Glomerular visceral epithelial cell (primary cell): Measurements from ENCODE around the gene ADRB2.
"Not testable (repeated sequence)": the region's sequence is repeated elsewhere in the genome, so short reads cannot be mapped to it uniquely, and the experiment has no call there.

Source experiments
- DNase-seq: peaks from one replicate; pipeline ENCODE4 v3.0.0-alpha.2; 2016; ENCODE audit errors: extremely low spot score

The ADRB2 gene

GRCh38 chr5:148855249-148856008 is 29.0 kb downstream of the ADRB2 start:
- DNase-seq = no peak

- no peak for DNase-seq
Measured at GRCh38 chr5:148856009-148856367, 29.6 kb downstream of the ADRB2 start.

DNA sequence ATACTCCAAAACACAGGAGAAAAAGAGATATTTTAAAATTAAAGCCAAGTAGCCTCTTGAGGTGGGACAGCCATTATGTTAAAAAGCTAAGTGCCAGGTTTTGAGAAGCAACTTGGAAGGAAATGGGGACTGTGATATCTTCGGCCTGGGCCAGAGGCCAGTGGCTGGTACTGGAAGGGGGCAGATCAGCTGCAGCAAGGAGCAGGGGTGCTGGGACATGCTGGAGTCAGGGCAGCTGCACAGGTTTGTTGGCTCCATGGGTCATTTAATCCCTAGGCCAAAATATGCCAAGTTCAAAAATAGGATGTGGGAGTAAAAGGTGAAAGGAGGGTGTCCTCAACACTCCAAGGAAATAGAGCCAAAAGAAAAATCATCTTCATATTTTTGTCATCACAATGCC is 30.0 kb downstream of the ADRB2 start:
- DNase-seq = no peak

DNA sequence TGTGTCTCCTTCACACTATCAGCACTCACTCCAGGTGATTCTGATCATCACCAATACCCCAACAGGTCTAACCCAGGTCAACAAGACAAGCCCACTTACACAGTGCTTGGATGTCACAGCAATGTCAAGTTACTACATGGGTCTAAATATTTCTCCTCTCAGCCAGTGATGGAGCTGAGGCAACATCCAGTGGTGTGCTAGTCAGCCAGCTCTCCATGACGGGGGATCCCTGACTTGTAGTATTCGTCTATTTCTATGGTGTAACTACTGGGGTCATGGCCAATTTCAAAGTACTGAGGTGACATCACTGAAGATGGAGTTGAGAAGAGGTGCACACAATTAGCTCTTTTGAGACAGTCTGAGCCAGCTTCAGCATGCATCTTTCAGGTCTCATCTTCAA is 31.1 kb downstream of the ADRB2 start:
- DNase-seq = no peak

DNA sequence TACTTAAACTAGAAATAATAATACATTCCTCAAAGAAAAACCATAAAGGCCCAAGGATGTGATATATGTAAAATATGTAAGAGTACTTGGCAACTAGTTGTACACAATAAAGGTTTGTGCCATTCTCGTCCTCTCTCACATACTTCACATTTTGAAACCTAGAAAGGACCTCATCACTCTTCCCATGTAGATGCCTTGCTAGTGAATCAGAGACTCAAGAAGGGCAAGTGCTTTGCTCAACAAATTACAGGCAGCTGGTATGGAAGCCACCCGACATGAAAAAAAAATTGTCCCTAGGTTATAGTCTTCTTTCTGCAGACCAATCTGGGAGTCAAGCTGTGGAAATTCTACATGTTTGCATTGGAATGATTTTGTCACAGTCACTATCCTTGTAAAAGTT is 31.7 kb downstream of the ADRB2 start:
- DNase-seq = no peak

- DNase-seq = no peak
Measured at GRCh38 chr5:148858547-148858946, 32.1 kb downstream of the ADRB2 start.

GRCh38 chr5:148859703-148860102 is 33.3 kb downstream of the ADRB2 start:
- no peak for DNase-seq

- no peak for DNase-seq
Measured at GRCh38 chr5:148860599-148860998, 34.2 kb downstream of the ADRB2 start.

GRCh38 chr5:148861088-148861487 is 34.7 kb downstream of the ADRB2 start:
- DNase-seq = no peak

GRCh38 chr5:148861696-148862095 is 35.3 kb downstream of the ADRB2 start:
- DNase-seq = no peak

GRCh38 chr5:148864113-148864841 is 37.9 kb downstream of the ADRB2 start:
- DNase-seq = no peak

DNA sequence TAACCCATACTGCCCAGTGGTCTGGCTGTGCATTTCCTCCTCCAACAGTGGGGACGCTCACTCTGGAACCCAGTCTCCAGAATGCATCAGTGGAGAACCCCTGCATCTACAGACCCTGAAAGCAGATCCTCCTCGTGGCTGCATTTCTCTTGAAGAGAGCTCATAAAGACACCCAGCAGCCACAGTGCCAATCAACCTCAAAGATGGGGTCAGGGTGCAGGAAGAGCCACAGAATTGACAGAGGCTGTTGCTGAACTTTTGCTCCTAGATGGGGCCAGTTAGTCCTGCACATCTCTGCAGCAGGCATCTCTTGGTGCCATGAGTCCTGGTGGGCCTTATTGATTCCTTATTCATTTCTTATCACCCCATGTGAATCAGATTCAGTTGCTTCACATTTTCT is 39.6 kb downstream of the ADRB2 start:
- no peak for DNase-seq

GRCh38 chr5:148873120-148873519 is 46.7 kb downstream of the ADRB2 start:
- DNase-seq = no peak

GRCh38 chr5:148873690-148874485 is 47.5 kb downstream of the ADRB2 start:
- no peak for DNase-seq

DNA sequence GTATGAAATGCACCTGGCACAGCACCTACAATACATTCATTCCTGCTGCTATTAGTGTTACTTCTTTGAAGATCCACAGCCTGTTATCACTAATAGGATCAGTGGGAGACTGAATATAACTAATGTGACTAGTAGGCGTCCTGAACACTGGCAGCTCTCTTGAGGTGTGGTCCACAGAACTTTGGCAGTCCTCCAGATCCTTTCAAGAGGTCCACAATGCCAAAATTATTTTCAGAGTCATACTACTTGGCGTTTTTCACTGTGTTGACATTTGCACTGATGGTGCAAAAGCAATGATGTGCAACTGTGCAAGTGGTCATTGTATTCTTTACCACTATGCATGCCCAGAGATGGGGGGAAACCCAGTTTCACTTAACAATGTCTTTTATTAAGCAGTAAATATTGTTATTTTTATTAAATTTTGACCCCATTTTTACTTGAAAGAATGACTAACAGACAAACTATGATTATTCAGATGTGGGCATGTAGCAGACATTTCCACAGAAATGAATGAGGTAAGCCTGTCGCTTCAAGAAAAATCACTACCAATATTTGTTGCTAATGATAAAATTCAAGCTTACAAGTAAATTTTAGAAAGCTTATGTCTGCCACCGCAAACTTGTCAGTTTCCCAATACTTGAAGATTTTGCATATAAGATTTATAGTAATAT is 48.9 kb downstream of the ADRB2 start:
- DNase-seq = peak; percentile 13

GRCh38 chr5:148877436-148877835 is 51.0 kb downstream of the ADRB2 start:
- not testable (repeated sequence) for DNase-seq
